Tibial nerve (tissue), 4 donors: Measurements from ENCODE around the gene PNPLA6. TPM values are rescaled to one million over a fixed set of nuclear protein-coding genes. Genes with fewer than 3 reads are reported as not detected.

Source experiments
- DNase-seq, 2 donors: peaks; one replicate each; pipeline ENCODE4 v3.0.0-alpha.2; 2019; ENCODE audit warnings: low spot score in 2 of 2
- H3K27ac ChIP-seq, 4 donors: fragments of 200-600 bp; sonication (generic) in 3 of 4; one replicate each; pipeline ENCODE4 v1.5.1; 2017 to 2019; ENCODE audit warnings: mild to moderate bottlenecking in 1 of 4
- H3K27me3 ChIP-seq, 2 donors: fragments of 200-600 bp; sonication (generic) in 1 of 2; one replicate each; pipeline versions ENCODE4 v1.5.1 to v1.6.0; 2017 to 2019
- H3K36me3 ChIP-seq, 3 donors: fragments of 200-600 bp; sonication (generic); one replicate each; pipeline ENCODE4 v1.5.1; 2018 to 2019
- H3K4me1 ChIP-seq, 4 donors: fragments of 200-600 bp; sonication (generic) in 3 of 4; one replicate each; pipeline ENCODE4 v1.5.1; 2017 to 2019
- H3K4me3 ChIP-seq, 4 donors: fragments of 200-600 bp; sonication (generic) in 3 of 4; one replicate each; pipeline ENCODE4 v1.5.1; 2017 to 2019; ENCODE audit warnings: mild to moderate bottlenecking in 1 of 4, moderate library complexity in 1 of 4
- H3K9me3 ChIP-seq, 4 donors: fragments of 200-600 bp; sonication (generic) in 3 of 4; one replicate each; pipeline ENCODE4 v1.5.1; 2017 to 2019
- CTCF ChIP-seq, 5 experiments: fragments of 200-600 bp in 3 of 5; fragments of 450-650 bp in 2 of 5; sonication (generic) in 3 of 5; IDR thresholded peaks; one replicate each; pipeline ENCODE4 v1.5.1; 2016 to 2019; ENCODE audit warnings: antibody characterized with exemption in 5 of 5, mild to moderate bottlenecking in 3 of 5, moderate library complexity in 2 of 5
- EP300 ChIP-seq, 2 donors: sonication (generic); formaldehyde crosslinking; IDR thresholded peaks; one replicate each; pipeline ENCODE4 v1.6.1; 2017; ENCODE audit warnings: antibody characterized with exemption in 2 of 2, mild to moderate bottlenecking in 1 of 2
- POLR2A ChIP-seq, 2 donors: fragments of 450-650 bp; IDR thresholded peaks; one replicate each; pipeline ENCODE4 v1.6.1; 2017; ENCODE audit warnings: antibody characterized with exemption in 2 of 2, mild to moderate bottlenecking in 2 of 2, moderate library complexity in 2 of 2
- WGBS, 2 donors: methylation state at CpG; one replicate each; pipeline ENCODE4 v1.1.5; 2018; 5-methylcytosine and 5-hydroxymethylcytosine counted together
- total RNA-seq, 4 donors: library from RNA; depleted of rRNA; stranded (reverse); fragments of >200 nt; gene quantifications; one replicate each; pipeline ENCODE4 v1.1.0, GENCODE V29; 2016

Gene PNPLA6
- total RNA-seq, 4 donors from 2014 or later = 66.3 to 138 (median 68.3) TPM

GRCh38 chr19:7590256-7590655 is 54.7 kb downstream of the PNPLA6 start:
- Histone ChIP-seq H3K27ac (no peak overlapping the region), H3K4me3 (no peak overlapping the region), H3K9me3 (no peaks in the 10 kb centered on the region), H3K4me1 (no peaks in the 10 kb centered on the region), H3K27me3 (peaks cover 0 to 26% of the 10 kb centered on the region in 2 donors), H3K36me3 (no peaks in the 10 kb centered on the region)
- WGBS, 2 donors = 39 to 46% methylated on average over 6 to 7 of the region's 8 CpGs
- DNase-seq = no peak
- TF ChIP-seq POLR2A (IDR thresholded peaks at IDR 0.05) (no peak), EP300 (IDR thresholded peaks at IDR 0.05) (no peak), CTCF (IDR thresholded peaks at IDR 0.05) (no peak)

- Histone ChIP-seq H3K27ac (peak within 1 kb of the TSS in 1 of 4 donors; percentile 34), H3K4me1 (peaks cover 0 to 10% (median 2%) of the 10 kb centered on the region in 4 donors), H3K36me3 (no peaks in the 10 kb centered on the region), H3K4me3 (peak within 1 kb of the TSS in 2 of 4 donors; percentile 24 to 26), H3K27me3 (peaks cover 0 to 58% of the 10 kb centered on the region in 2 donors), H3K9me3 (no peaks in the 10 kb centered on the region)
- no peak for DNase-seq
- 2 to 3% methylated on average over 19 to 45 of the region's 78 CpGs for WGBS, 2 donors
- TF ChIP-seq POLR2A (IDR thresholded peaks at IDR 0.05) = no peak
- no peak for TF ChIP-seq CTCF (IDR thresholded peaks at IDR 0.05)
- no peak for TF ChIP-seq EP300 (IDR thresholded peaks at IDR 0.05)
Measured at GRCh38 chr19:7595466-7596133, 60.1 kb downstream of the PNPLA6 start, which contains the start of gene CAMSAP3. CAMSAP3 (plus strand) TSS chr19:7595863; CDS start chr19:7596003, 140 bp downstream.

- Histone ChIP-seq H3K36me3 (no peaks in the 10 kb centered on the region), H3K27me3 (peaks cover 0 to 58% of the 10 kb centered on the region in 2 donors), H3K4me3 (peak overlapping the region in 2 of 4 donors; percentile 24 to 26), H3K4me1 (peaks cover 0 to 10% (median 2%) of the 10 kb centered on the region in 4 donors), H3K9me3 (no peaks in the 10 kb centered on the region), H3K27ac (peak overlapping the region in 1 of 4 donors; percentile 34)
- 1 to 6% methylated on average over 26 to 46 of the region's 70 CpGs for WGBS, 2 donors
- no peak for DNase-seq
- TF ChIP-seq EP300 (IDR thresholded peaks at IDR 0.05) (no peak), POLR2A (IDR thresholded peaks at IDR 0.05) (no peak), CTCF (IDR thresholded peaks at IDR 0.05) (no peak)
Measured at GRCh38 chr19:7596211-7596937, 60.9 kb downstream of the PNPLA6 start.

GRCh38 chr19:7597689-7598088 is 62.2 kb downstream of the PNPLA6 start:
- TF ChIP-seq CTCF (IDR thresholded peaks at IDR 0.05) (no peak), POLR2A (IDR thresholded peaks at IDR 0.05) (no peak), EP300 (IDR thresholded peaks at IDR 0.05) (no peak)
- peaks cover 0 to 10% (median 2%) of the 10 kb centered on the region in 4 donors for H3K4me1 ChIP-seq
- WGBS, 2 donors = 63 to 67% methylated on average over 9 of the region's 9 CpGs
- no peak overlapping the region for H3K27ac ChIP-seq
- peaks cover 0 to 69% of the 10 kb centered on the region in 2 donors for H3K27me3 ChIP-seq
- no peaks in the 10 kb centered on the region for H3K9me3 ChIP-seq
- H3K36me3 ChIP-seq = no peaks in the 10 kb centered on the region
- H3K4me3 ChIP-seq = no peak overlapping the region
- DNase-seq = no peak

- WGBS, 2 donors = 71 to 72% methylated on average over 6 of the region's 6 CpGs
- no peaks in the 10 kb centered on the region for H3K36me3 ChIP-seq
- H3K4me3 ChIP-seq = no peak overlapping the region
- H3K27me3 ChIP-seq = peaks cover 0 to 69% of the 10 kb centered on the region in 2 donors
- no peaks in the 10 kb centered on the region for H3K9me3 ChIP-seq
- TF ChIP-seq POLR2A (IDR thresholded peaks at IDR 0.05) (no peak), EP300 (IDR thresholded peaks at IDR 0.05) (no peak), CTCF (IDR thresholded peaks at IDR 0.05) (no peak)
- DNase-seq = no peak
- H3K4me1 ChIP-seq = peaks cover 0 to 10% (median 2%) of the 10 kb centered on the region in 4 donors
- no peak overlapping the region for H3K27ac ChIP-seq
Measured at GRCh38 chr19:7598180-7598579, 62.7 kb downstream of the PNPLA6 start.
